Activated CD4-positive, alpha-beta T cell treated with anti-CD3 and anti-CD28 coated beads for 4 hours (primary cell): Measurements from ENCODE around the gene DYNC1LI1.
"Not testable (repeated sequence)": the region's sequence is repeated elsewhere in the genome, so short reads cannot be mapped to it uniquely, and the experiment has no call there.

Experiments
- DNase-seq, 2 donors: peaks; one replicate each; pipeline ENCODE4 v3.0.0-alpha.2; 2020

Gene DYNC1LI1

GRCh38 chr3:32525720-32526119 lies 44.9 kb downstream of the DYNC1LI1 start:
- no peak for DNase-seq

- DNase-seq, result no peak
These were observed 48.0 kb downstream of the DYNC1LI1 start for GRCh38 chr3:32522682-32523081.

GRCh38 chr3:32518921-32519320 lies 51.7 kb downstream of the DYNC1LI1 start:
- not testable (repeated sequence) for DNase-seq

GRCh38 chr3:32516751-32517150 lies 53.9 kb downstream of the DYNC1LI1 start:
- DNase-seq, result not testable (repeated sequence)

GRCh38 chr3:32511005-32511404 lies 59.7 kb downstream of the DYNC1LI1 start:
- no peak for DNase-seq

- peak; percentile 50 to 72 for DNase-seq
These were observed 60.5 kb downstream of the DYNC1LI1 start for GRCh38 chr3:32510075-32510724.

GRCh38 chr3:32508711-32509110 lies 61.9 kb downstream of the DYNC1LI1 start:
- no peak for DNase-seq

GRCh38 chr3:32506466-32506865 lies 64.2 kb downstream of the DYNC1LI1 start:
- no peak for DNase-seq

- DNase-seq, result no peak
These were observed 67.7 kb downstream of the DYNC1LI1 start for GRCh38 chr3:32502946-32503286.

- peak; percentile 72 to 76 for DNase-seq
These were observed 68.3 kb downstream of the DYNC1LI1 start, which contains the start of gene CMTM6 for GRCh38 chr3:32502118-32502945. CMTM6 (minus strand) TSS chr3:32502852; CDS start chr3:32502745, 107 bp downstream.

GRCh38 chr3:32501783-32502117 lies 68.9 kb downstream of the DYNC1LI1 start:
- no peak for DNase-seq

GRCh38 chr3:32500880-32501782 lies 69.5 kb downstream of the DYNC1LI1 start:
- no peak for DNase-seq

- no peak for DNase-seq
These were observed 70.4 kb downstream of the DYNC1LI1 start for GRCh38 chr3:32500231-32500630.

- DNase-seq, result no peak
These were observed 71.1 kb downstream of the DYNC1LI1 start for GRCh38 chr3:32499585-32499984.

GRCh38 chr3:32498992-32499391 lies 71.7 kb downstream of the DYNC1LI1 start:
- no peak for DNase-seq

GRCh38 chr3:32498252-32498651 lies 72.4 kb downstream of the DYNC1LI1 start:
- no peak for DNase-seq

GRCh38 chr3:32495609-32496008 lies 75.0 kb downstream of the DYNC1LI1 start:
- DNase-seq, result no peak

GRCh38 chr3:32495085-32495484 lies 75.6 kb downstream of the DYNC1LI1 start:
- DNase-seq, result no peak

GRCh38 chr3:32493437-32494414 lies 76.9 kb downstream of the DYNC1LI1 start:
- DNase-seq, result no peak

GRCh38 chr3:32492684-32493436 lies 77.8 kb downstream of the DYNC1LI1 start:
- no peak for DNase-seq

- no peak for DNase-seq
These were observed 82.1 kb downstream of the DYNC1LI1 start for GRCh38 chr3:32488474-32489008.
